Measurements from ENCODE around the gene CFAP410.
"Not testable (repeated sequence)": the region's sequence is repeated elsewhere in the genome, so short reads cannot be mapped to it uniquely, and the experiment has no call there.

Gene CFAP410

DNA sequence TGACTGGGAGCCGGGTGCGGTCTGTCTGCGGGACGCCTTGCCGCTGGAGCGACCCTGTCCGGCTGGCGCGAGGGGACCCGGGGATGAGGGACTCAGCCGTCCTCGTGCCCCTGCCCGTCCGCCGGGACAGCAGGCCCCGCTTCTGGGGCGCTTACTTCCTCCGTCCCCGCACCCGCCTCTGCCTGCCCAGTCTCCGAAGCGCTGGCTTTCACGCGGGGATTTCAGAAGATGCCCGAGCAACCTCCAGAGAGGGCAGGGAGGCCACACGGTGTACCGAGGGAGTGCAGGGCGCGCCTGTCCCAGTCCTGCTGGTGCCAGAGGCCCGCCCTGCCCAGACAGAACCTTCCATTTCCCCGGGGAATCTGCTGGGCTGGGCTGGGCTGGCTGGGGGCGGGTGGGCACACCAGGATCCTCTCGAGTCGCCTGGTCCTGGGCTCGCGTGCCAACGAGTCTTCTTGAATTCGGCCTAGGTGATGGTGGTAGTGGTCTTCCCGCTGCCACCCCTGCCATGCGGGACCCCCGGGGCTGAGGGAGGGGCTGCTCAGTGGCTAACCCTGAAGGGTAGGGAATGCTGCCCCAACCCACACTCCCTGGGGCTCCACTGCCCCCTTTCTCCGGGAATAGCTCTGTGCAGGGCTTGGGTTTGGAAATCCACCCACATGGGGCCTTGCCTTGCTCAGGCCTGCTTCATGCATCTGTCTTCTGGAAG lies 11.7 kb upstream of the CFAP410 start:
- no peak for DNase-seq

DNA sequence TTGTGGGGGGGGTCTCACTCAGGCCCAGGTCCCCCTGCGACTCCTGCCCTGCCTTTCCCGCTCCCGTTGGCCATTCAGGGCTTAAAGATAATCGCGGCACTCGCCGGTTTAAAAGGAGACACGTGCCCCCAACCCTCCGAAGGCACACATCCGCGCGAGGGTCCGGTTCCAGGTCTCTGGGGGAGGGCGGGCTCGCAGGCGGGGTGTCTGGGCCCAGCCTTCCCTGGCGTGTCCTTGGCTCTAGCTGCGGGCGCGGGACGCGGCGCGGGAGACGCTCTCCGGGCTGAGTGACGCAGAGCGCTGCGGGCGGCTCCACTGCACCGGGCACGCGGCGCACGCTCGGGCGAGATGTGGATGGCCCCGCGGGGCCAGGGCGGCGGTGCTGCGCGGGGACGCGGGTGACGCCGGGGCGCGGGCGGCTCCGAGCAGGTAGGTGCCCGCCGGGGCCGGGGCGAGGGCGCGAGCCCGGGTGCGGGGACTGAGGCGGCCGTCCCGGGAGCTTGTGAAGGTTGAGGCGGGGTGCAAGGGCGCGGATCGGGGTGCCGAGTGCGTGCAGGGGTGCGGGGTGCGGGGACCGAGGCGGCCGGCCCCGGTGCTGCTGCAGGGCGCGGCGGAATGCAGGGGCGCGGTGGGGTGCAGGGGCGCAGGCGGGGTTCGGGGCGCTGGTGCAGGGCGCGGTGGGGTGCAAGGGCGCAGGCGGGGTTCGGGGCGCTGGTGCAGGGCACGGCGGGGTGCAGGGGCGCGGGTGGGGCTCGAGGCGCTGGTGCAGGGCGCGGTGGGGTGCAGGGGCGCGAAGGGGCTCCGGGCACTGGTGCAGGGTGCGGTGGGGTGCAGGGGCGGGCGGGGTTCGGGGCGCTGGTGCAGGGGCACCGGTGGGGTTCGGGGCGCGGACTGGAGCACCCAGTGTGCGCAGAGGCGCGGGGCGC lies 10.9 kb upstream of the CFAP410 start:
- no peak for DNase-seq

DNA sequence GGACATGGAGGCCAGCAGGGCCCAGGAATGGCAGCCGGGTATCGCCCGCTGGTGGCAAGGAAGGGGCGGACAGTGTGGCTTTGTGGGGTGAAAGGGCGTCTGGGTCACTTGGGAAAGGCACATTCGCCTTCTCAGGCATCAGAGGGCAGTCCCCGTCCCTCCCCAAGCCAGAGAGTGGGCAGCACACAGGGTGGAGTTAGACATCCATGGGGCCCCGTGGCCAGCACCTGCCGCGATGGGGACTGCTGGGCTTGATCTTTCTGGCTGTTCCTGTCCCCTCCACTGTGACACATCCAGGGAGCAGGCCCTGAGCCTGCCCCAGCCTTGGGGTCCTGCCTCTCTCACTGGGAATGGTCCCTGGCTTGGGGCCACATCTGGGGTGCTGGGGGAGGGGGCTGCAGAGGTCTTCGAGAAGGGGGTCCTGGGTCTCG lies 10.2 kb upstream of the CFAP410 start:
- DNase-seq: no peak

DNA sequence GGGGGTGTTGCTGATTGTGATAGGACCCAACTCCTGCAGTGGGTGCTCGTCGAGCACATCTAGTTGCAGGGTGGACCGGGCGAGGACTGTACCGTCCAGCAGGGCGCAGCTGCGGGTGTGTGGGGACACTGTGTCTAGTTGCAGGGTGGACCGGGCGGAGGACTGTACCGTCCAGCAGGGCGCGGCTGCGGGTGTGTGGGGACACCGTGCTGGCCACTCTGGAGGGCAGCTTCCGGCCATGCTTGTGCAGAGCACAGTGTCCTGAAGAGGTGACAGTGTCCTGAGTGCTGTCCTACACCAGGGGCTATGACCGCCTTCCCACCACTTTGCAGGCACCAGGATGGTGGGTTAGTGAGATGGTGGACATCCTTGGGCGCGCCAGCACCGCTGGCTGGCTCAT lies 9.7 kb upstream of the CFAP410 start:
- DNase-seq: no peak

DNA sequence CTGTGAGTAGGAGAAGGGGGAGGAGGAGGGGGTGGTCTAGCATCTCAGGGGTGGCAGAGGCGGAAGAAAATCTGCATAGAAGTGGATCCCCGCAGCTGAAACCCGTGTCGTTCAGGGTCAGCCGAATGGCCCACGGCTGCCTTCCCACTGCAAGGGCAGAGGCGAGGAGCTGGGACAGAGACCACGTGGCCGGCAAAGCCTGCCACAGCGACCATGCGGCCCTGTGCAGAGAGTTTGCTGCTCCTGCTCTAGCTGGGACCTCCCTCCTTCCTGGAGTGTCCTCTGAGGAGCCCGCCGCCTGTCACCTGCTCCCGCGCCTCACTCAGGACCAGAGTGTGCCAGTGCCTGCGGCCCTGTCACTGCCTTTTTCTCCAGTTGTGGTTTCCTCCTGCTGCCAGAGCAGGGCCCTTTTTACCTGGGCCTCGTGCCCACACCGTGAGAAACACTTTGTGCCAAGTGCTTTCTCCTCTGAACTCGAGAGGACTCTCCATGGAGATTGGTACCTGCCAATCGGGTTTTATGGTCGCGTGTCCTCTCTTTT lies 8.8 kb upstream of the CFAP410 start:
- DNase-seq: no peak

DNA sequence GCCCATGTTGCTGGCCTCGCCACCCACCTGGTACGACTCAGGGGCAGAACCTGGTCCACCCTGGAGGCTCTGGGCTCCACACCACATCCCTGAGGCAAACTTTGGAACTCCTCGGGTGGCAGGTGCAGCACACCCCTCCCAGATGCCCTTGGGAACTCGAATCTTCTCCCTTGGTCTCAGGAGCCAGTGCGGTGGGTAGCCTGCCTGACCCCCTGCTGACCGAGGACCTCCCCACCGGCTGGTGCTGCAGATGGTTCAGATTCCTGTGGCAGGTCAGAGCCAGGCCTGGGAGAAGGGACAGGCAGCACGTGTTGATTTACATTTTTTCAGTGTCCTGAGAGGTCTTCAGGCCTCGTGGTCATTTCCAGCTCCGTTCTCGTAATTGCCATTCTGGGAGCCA lies 6.3 kb upstream of the CFAP410 start:
- DNase-seq: no peak

DNA sequence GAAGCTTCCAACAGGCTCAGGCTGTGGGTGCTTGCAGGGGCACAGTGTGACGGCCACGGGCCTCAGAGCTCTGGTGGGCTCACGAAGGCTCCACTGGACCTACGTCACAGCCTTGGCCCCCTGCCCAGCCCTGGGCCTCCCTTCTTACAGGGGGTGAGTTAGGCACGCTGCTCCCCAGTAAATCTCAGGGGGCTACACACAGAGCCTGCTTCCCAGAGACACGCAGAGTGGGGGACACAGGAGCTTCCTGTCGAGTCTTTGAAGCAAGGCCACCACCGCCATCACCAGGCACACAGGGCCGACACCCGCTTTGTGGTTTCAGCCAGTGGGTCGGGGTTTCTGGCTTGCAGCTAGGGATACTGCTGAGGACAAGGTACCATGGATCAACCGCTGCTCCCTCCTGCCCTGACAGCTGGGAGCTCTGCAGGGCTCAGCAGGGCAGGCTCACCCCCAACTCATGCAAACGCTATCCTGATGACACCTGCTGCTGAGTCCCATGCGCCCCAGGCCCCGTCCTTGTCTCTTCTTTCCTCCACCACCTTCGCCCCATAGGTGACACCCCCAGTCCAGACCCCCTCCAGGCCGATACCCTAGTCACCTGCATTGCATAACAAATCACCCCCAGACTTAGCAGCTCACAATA lies 5.5 kb upstream of the CFAP410 start:
- no peak for DNase-seq

DNA sequence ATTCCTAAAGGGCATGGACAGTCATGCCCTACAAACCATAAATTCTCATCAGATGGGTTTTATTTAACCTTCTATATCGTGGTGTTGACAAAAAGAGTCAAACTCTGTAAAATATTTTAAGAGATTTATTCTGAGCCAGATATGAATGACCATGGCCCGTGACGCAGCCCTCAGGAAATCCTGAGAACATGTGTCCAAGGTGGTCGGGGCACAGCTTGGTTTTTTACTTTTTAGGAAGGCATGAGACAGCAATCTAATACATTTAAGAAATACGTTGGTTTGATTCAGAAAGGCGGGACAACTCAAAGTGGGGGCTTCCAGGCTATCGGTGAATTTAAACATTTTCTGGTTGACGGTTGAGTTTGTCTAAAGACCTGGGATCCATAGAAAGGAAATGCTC lies 3.8 kb upstream of the CFAP410 start:
- DNase-seq: not testable (repeated sequence)

DNA sequence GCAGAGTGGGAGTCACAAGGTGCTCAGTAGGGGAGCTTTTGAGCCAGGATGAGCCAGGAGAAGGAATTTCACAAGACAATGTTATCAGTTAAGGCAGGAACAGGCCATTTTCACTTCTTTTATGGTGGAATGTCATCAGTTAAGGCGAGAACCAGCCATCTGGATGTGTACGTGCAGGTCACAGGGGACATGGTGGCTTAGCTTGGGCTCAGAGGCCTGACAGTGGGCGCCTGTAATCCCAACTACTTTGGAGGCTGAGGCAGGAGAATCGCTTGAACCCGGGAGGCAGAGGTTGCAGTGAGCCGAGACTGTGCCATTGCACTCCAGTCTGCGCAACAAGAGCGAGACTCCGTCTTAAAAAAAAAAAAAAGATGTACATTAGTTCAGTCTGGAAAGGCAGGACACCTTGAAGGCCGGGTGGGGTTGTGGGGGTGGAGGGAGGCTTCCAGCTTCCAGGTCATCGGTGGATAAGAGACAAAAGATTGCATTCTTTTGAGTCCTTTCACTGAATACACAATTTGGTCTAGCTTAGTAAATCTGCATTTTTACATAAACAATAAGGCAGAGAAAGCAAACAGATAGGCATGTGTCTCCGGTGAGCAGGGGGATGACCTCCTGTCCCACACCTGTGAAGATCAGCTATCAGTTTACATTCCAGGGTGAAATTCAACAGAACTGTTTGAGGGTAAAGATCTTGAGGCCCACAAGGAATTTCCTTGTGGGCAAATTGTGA lies 2.7 kb upstream of the CFAP410 start:
- DNase-seq: not testable (repeated sequence)

DNA sequence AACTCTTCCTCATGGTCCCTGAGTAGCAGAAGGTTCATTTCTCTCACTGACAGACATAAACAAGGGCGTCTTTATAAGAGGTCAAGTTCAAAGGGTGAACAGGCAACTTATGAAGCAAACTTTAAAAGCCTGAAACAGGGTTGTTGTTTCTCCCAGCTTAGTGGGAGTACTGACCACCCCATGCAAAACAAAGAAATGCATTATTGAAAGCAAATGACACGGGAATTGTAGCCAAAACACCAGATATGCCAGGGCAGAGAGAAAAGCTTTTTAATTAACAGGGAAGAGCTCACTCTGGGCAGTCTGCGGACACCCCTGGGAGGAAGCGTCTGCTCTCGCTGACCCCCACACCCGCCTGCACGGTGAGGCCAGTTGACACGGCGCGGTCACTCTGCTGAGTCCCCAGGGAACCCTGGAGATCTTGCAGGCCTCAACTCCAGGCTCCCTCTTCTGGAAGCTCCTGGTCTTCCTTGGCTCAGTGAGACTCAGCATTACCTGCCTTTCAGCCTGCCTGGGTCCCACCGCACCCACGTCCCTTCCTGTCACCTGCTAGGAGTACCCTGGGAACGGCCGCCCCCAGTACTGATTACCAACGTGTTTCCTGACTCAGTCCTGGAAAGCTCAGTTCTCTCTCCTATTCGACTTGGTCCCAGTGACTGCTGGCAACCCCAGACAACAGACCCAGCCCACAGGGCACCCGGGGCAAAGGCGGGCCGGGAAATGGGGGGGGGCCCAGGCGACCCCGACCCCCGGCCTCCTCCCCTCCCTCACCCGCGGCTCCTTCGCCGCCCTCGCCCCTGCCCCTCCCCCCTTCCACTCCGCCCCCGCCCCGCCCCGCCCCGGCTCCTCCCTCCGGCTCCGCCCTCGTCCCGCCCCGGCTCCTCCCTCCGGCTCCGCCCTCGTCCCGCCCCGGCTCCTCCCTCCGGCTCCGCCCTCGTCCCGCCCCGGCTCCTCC lies 972 bp downstream of the CFAP410 start:
- peak; percentile 51 for DNase-seq

DNA sequence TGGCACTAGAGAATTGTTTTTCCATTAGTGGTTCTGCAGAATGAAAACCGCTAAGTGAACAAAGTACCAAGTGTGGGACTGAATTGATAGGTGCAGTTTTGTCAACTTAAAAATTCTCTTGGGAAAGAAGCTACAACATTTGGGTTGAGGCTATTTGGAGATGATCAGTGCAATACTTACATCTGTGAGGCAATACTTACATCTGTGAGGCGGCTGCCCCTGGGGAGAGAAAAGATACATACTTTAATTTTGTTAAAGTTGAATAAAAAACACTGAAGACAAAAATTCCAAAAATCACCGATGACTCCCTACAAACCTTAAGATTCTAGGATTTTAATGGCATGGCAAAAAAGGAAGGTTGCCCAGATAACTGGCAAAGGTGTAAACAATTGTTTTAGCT lies 1.7 kb downstream of the CFAP410 start:
- DNase-seq: no peak

DNA sequence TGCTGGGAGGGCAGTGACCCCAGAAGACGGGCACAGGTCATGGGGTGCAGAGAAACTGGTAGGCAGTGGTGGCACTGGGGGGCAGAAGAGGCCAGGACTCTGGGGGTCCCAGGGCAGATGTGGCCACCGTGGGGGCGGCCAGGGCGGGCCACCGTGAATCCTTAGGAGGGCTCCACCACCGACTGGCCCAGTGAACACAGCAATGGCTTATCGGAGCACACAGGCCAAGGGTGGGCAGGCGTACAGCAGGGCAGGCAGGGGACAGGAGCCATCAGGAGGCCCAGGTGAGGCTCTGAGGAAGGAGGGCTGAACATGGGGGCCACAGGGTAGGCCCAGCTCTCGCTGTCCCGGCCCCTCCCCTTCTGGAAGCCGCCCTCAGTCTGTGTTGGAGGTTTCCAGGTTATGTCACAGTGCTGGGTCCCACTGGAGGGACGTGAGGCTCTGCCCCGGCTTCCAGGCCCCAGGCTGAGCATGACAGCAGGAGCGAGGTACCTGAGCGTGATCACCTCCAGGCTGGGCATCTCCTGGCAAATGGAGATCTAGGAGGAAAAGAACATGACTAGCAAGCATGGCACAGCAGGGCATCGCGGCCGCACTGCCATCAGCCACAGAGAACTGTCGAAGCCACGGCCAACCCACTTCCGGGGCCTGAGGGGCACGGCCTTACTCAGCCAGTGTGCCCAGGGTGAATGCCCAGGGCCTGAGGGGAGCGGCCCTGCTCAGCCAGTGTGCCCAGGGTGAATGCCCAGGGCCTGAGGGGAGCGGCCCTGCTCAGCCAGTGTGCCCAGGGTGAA lies 3.7 kb downstream of the CFAP410 start:
- DNase-seq: no peak

DNA sequence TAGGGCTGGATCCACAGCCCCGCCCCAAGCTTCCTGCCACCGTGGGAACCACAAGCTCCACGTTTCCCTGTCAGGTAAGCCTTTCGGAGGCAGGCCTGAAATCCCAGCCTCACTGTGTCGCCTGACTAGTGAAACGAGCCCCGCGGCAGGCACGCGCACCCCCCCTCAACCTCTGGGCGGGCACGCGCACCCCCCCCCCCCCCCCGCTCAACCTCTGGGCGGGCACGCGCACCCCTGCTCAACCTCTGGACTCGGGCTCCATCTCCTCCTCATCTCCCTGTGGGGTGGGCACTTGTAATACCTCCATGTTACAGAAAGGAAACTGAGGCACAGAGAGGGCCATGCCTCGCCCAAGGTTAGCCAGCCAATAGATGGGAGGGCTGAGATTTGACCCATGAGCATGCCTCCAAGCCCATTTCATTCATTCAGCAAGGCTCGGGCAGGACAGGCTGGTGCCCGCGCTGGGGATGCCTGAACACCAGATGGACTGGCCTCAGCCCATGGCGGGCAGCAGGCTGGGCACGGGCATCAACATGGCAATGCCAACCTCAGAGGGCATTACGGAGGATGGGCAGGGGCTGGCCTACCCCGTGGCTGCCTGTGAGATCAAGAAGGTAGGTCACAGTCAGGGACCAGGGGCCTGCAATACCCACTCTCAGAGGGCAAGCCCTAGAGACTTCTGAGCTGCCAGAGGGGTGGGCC lies 4.7 kb downstream of the CFAP410 start:
- DNase-seq: no peak

DNA sequence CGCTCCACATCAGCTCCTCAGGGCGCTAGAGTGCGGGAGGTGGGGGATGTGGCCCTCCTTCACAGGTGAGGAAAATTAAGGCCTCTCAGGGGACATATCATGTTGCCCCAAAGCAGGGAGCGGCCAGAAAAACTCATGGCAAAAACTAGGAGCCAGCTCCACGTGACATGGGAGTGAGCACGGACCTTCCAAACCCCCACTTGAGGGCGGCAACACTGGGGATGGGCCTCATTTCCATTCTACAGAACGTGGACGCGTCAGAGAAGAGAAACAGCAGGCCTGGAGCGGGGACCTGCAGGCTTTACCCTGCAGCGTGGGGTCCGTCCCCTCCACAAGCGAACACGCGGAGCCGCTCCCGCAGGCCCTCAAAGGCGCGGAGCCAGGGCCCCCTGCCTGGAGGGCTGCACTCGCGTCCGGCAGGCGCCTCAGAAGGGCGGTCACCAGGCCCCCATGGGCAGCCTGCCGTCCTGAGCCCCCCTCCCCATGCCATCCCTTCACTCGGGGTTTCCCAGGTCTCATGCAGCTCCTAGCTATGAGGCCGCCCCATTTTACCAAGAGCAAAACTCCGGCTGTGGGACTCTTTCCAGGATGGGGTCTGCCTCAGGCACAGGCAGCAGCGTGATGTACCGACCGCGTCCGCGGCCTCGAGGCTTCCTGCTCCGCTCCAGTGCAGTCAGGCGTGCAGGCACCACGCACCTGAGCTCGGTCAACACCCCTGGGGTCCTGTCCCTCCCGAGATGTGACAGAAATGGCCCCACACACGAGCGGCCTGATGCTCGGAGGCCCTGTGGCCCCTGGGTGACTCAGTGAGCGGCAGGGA lies 5.5 kb downstream of the CFAP410 start:
- DNase-seq: no peak

DNA sequence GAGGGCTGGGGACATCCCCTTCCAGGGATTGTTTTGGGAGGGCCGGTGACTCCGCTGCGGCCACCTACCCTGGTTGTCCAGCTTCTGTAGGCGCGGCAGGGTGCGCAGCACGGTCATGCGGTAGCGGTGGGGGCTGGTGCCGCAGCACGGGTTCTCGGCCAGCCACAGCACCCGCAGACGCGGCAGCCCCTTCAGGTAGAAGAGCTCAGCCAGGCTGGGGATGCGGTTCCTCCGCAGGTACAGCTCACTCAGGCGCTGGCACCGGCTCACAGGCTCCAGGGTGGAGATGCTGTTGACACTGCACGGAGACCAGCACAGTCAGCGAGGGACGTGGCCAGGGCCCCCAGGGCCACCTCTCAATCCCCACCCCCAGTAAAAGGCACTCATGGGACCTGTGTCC lies 6.2 kb downstream of the CFAP410 start:
- DNase-seq: no peak

DNA sequence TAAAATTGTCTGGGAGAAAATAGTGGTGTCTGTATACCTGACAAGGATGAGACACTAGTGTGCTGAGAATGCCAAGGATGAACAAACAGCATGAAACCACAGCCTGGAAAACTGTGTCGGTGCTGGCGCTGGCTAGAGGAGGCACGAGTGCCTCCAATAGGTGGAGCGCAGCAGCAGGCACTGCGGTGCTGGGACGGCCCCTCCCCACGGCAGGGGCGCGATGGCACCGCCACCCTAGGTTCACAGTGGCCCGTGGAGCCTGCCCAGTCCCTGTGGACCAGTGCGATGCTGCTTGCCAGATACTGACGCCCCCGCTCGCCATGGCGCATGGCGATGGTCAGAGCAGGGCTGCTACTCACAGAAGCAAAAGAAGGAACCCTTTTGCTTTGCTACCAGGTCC lies 6.8 kb downstream of the CFAP410 start:
- no peak for DNase-seq

DNA sequence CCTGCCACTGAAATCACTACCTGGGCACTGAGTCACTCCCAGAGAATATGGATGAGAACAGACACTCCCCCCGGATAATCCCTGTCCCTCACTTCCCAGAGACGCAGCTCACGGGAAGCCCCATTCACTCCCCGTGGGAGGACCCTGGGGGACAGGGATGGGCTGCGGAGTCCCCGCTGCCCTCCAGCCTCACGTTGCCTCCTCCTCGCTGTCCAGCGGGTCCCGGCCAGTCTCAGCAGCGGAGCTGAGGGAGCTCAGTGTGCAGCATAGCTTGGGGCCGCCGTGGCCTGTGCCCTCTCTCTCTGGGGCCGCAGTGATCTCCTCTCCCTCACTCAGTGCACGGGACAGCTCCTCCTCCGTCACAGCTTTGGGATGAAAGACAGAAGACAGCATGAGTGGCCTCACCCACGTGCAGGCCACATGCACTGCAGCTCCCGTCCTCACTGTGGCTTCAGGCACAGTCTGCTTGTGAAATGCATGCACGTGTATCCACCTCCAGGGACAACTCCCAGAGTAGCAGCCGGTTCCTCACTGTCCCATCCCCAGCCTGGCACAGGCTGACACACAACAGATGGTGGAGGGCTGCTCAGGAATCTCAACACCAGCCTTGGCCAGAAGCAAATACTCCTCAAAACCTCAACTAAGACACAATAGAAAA lies 7.4 kb downstream of the CFAP410 start:
- no peak for DNase-seq

DNA sequence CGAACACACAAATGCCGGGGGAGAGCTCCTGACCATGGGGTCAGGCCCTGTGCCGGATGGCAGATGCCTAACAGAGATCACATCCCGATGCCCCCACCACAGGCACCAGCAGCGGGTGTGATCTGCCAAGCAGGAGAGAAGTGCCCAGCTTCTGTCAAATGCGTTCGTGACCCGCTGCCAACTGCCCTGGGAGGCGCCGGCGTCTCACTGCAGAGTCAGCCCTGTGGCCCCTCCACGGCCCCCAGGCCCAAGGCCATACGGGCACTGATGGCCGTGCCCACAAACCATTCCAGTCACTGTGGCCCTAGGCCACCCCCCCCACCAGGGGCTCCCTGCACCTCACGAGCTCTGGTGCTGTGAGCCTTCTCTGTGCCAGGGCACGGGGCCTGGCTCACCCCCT lies 8.0 kb downstream of the CFAP410 start:
- no peak for DNase-seq

DNA sequence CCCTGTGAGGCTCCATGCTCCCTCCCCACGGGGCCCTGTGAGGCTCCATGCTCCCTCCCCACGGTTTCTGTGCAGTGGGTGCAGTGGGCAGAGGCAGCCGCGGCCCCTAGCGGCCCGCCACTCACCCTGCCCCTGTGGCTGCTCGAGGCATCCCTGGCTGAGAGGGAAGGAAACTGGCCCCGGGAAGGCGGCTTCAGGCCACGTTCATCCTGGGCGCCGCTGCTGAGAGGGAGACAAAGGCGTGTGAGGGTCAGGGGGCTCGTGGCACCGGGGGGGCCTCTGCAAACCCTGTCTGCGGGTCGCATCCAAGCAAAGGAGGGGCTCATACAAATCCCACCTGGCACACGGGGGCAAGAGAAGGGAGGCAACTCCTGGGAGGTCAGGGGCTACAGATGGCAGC lies 8.5 kb downstream of the CFAP410 start:
- no peak for DNase-seq

Data from CD4-positive, alpha-beta T cell treated with Interleukin-17A for 4 hours (primary cell).